NB4 (cell line): ENCODE data around the gene IGFBP5.

Experiments used
- CTCF ChIP-seq: IDR thresholded peaks from one replicate; pipeline ENCODE4 v1.5.1; 2012; ENCODE audit warnings: low read depth, low read length
- MAX ChIP-seq: IDR thresholded peaks from 2 replicates; pipeline ENCODE4 v1.6.1; 2011; ENCODE audit warnings: low read depth, low read length
- MYC ChIP-seq: IDR thresholded peaks from 2 replicates; pipeline ENCODE4 v1.6.1; 2011; ENCODE audit warnings: low read depth, low read length
- POLR2A ChIP-seq: IDR thresholded peaks from 2 replicates; pipeline ENCODE4 v1.6.1; 2011; ENCODE audit warnings: mild to moderate bottlenecking; ENCODE audit not compliant: insufficient read length; ENCODE audit errors: extremely low read depth

- no peak for TF ChIP-seq POLR2A
- TF ChIP-seq CTCF = no peak
- TF ChIP-seq MYC = no peak
- no peak for TF ChIP-seq MAX
Measured at GRCh38 chr2:216622526-216622925, 72.8 kb downstream of the IGFBP5 start.
